NK-92 (cell line): ENCODE data around the gene RREB1.

Experiments used
- DNase-seq: peaks from one replicate; lab custom pipeline; 2025; ENCODE audit not compliant: unreplicated experiment; lab: John Stamatoyannopoulos, UW

RREB1 gene

GRCh38 chr6:7241709-7242645 lies 134.2 kb downstream of the RREB1 start:
- no peak for DNase-seq

- DNase-seq: no peak
These were observed 135.0 kb downstream of the RREB1 start for GRCh38 chr6:7242835-7243178.

GRCh38 chr6:7243179-7243981 lies 135.6 kb downstream of the RREB1 start:
- DNase-seq: no peak

- DNase-seq: no peak
These were observed 138.1 kb downstream of the RREB1 start for GRCh38 chr6:7245668-7246393.

- no peak for DNase-seq
These were observed 138.8 kb downstream of the RREB1 start for GRCh38 chr6:7246401-7247178.

GRCh38 chr6:7247179-7247456 lies 139.4 kb downstream of the RREB1 start:
- DNase-seq: no peak

- no peak for DNase-seq
These were observed 140.1 kb downstream of the RREB1 start for GRCh38 chr6:7247828-7248227.

- DNase-seq: no peak
These were observed 141.6 kb downstream of the RREB1 start for GRCh38 chr6:7249391-7249790.

- DNase-seq: no peak
These were observed 142.3 kb downstream of the RREB1 start for GRCh38 chr6:7249946-7250643.

GRCh38 chr6:7250812-7251211 lies 143.1 kb downstream of the RREB1 start:
- DNase-seq: no peak

- no peak for DNase-seq
These were observed 144.0 kb downstream of the RREB1 start for GRCh38 chr6:7251646-7252260.

- no peak for DNase-seq
These were observed 144.6 kb downstream of the RREB1 start for GRCh38 chr6:7252390-7252789.

- DNase-seq: no peak
These were observed 147.4 kb downstream of the RREB1 start for GRCh38 chr6:7254980-7255835.

GRCh38 chr6:7255918-7256317 lies 148.2 kb downstream of the RREB1 start:
- no peak for DNase-seq

GRCh38 chr6:7256785-7257184 lies 149.0 kb downstream of the RREB1 start:
- no peak for DNase-seq

GRCh38 chr6:7257521-7258230 lies 149.9 kb downstream of the RREB1 start:
- no peak for DNase-seq

GRCh38 chr6:7258231-7258763 lies 150.5 kb downstream of the RREB1 start:
- DNase-seq: no peak
